ENCODE results near the gene TARS1. TPM values are rescaled to one million over a fixed set of nuclear protein-coding genes. Genes with fewer than 3 reads are reported as not detected.

Gene TARS1
- polyA plus RNA-seq, 1 donor from 2014 or later: 88.7 TPM

DNA sequence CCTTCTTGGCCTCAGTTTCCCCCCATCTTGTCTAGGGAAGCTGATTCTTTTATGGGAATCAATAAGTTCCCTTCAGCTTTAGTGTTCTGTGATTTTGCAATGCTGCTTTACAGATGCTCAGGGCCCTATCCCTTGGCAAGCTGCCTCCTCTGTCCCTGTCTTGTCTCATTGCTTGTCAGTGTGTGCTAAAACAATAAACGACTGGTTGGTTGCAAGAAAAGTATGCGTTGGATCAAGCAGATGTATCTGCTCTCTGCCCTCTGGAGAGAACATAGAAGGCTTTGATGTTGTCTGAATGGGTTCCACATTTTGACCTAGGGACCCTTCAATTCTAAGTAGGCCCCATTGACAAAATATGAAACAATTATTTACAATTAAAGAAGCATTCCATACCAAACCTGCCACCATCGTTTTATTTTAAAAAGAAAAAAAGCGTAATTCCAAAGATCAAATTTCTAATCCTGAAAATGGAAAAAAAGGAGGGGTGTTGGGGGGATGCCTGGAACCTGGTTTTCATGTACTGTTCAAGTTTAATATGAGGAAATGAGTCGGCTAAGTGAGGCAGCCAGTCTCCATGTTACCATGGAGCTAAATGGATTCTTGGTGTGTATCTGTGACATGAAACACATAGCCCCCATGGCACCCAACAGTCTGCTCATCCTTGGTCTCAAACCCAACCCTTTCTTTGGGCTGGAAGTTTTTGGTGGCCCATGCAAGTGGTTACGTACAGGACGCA lies 31.2 kb upstream of the TARS1 start:
- Histone ChIP-seq H3K79me2 (replicated peaks; ENCODE audit: insufficient read depth, low read length) (no peaks in the 10 kb centered on the region), H3K9me2 (ENCODE audit: insufficient read depth, low read length) (no peaks in the 10 kb centered on the region), H3K4me2 (ENCODE audit: low read length) (no peak overlapping the region), H3F3A (ENCODE audit: insufficient read depth, low read length, poor library complexity, severe bottlenecking) (no peaks in the 10 kb centered on the region), H3K27me3 (ENCODE audit: insufficient read depth, low read depth, low read length) (no peaks in the 10 kb centered on the region), H3K4me3 (ENCODE audit: low read length) (no peak overlapping the region), H4K20me1 (ENCODE audit: insufficient read depth) (no peaks in the 10 kb centered on the region), H3K9me3 (ENCODE audit: low read length) (no peaks in the 10 kb centered on the region), H3K36me3 (ENCODE audit: insufficient read depth, low read length) (no peaks in the 10 kb centered on the region), H3K27ac (ENCODE audit: low read length) (no peak overlapping the region), H3K9ac (ENCODE audit: low read length) (no peak overlapping the region), H2AFZ (ENCODE audit: low read depth, low read length) (no peak overlapping the region)
- TF ChIP-seq MXI1 (conservative IDR thresholded peaks at IDR 0.05; ENCODE audit: poor library complexity, severe bottlenecking) (no peak), SMC3 (conservative IDR thresholded peaks at IDR 0.05; ENCODE audit: poor library complexity) (no peak), POLR2AphosphoS5 (IDR thresholded peaks at IDR 0.05) (no peak), TAF1 (IDR thresholded peaks at IDR 0.05; ENCODE audit: low read depth) (no peak), EP300 (conservative IDR thresholded peaks at IDR 0.05; ENCODE audit: poor library complexity, severe bottlenecking) (no peak)
- TF ChIP-seq, protein P1, sequence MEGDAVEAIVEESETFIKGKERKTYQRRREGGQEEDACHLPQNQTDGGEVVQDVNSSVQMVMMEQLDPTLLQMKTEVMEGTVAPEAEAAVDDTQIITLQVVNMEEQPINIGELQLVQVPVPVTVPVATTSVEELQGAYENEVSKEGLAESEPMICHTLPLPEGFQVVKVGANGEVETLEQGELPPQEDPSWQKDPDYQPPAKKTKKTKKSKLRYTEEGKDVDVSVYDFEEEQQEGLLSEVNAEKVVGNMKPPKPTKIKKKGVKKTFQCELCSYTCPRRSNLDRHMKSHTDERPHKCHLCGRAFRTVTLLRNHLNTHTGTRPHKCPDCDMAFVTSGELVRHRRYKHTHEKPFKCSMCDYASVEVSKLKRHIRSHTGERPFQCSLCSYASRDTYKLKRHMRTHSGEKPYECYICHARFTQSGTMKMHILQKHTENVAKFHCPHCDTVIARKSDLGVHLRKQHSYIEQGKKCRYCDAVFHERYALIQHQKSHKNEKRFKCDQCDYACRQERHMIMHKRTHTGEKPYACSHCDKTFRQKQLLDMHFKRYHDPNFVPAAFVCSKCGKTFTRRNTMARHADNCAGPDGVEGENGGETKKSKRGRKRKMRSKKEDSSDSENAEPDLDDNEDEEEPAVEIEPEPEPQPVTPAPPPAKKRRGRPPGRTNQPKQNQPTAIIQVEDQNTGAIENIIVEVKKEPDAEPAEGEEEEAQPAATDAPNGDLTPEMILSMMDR (IDR thresholded peaks at IDR 0.05; ENCODE audit: poor library complexity, severe bottlenecking): no peak
- TF ChIP-seq, protein P2, sequence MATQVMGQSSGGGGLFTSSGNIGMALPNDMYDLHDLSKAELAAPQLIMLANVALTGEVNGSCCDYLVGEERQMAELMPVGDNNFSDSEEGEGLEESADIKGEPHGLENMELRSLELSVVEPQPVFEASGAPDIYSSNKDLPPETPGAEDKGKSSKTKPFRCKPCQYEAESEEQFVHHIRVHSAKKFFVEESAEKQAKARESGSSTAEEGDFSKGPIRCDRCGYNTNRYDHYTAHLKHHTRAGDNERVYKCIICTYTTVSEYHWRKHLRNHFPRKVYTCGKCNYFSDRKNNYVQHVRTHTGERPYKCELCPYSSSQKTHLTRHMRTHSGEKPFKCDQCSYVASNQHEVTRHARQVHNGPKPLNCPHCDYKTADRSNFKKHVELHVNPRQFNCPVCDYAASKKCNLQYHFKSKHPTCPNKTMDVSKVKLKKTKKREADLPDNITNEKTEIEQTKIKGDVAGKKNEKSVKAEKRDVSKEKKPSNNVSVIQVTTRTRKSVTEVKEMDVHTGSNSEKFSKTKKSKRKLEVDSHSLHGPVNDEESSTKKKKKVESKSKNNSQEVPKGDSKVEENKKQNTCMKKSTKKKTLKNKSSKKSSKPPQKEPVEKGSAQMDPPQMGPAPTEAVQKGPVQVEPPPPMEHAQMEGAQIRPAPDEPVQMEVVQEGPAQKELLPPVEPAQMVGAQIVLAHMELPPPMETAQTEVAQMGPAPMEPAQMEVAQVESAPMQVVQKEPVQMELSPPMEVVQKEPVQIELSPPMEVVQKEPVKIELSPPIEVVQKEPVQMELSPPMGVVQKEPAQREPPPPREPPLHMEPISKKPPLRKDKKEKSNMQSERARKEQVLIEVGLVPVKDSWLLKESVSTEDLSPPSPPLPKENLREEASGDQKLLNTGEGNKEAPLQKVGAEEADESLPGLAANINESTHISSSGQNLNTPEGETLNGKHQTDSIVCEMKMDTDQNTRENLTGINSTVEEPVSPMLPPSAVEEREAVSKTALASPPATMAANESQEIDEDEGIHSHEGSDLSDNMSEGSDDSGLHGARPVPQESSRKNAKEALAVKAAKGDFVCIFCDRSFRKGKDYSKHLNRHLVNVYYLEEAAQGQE (IDR thresholded peaks at IDR 0.05; ENCODE audit: borderline replicate concordance): no peak

DNA sequence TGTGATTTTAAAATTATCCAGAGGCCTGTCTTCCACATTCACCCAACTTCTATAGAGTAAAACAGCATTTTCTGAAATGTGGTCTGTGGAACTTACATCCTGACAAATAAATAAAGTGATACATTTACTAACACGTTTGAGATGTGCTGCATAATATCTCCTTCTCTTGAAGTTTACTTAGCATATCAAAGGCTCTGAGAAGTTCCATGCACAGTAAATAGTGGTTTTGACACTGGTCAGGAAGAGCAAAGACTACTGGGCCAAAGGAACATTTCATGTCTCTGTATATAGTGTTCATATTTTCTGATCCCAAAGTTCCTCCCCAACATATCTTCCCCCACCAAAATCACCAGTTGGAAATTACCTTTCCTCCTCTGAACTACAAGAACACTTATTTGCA lies 30.5 kb upstream of the TARS1 start:
- TF ChIP-seq MXI1 (conservative IDR thresholded peaks at IDR 0.05; ENCODE audit: poor library complexity, severe bottlenecking) (no peak), EP300 (conservative IDR thresholded peaks at IDR 0.05; ENCODE audit: poor library complexity, severe bottlenecking) (no peak), EZH2 (IDR thresholded peaks at IDR 0.05; ENCODE audit: borderline replicate concordance, insufficient read depth, low read length, poor library complexity, severe bottlenecking) (no peak), RAD21 (conservative IDR thresholded peaks at IDR 0.05) (no peak), TAF1 (IDR thresholded peaks at IDR 0.05; ENCODE audit: low read depth) (no peak), SMC3 (conservative IDR thresholded peaks at IDR 0.05; ENCODE audit: poor library complexity) (no peak), POLR2AphosphoS5 (IDR thresholded peaks at IDR 0.05) (no peak)
- TF ChIP-seq, protein P2 (IDR thresholded peaks at IDR 0.05; ENCODE audit: borderline replicate concordance): no peak
- TF ChIP-seq, protein P1 (IDR thresholded peaks at IDR 0.05; ENCODE audit: poor library complexity, severe bottlenecking): no peak
- Histone ChIP-seq H3K36me3 (ENCODE audit: insufficient read depth, low read length) (no peaks in the 10 kb centered on the region), H3K79me2 (replicated peaks; ENCODE audit: insufficient read depth, low read length) (no peaks in the 10 kb centered on the region), H3K27me3 (ENCODE audit: insufficient read depth, low read depth, low read length) (no peaks in the 10 kb centered on the region), H3K9me3 (ENCODE audit: low read length) (no peaks in the 10 kb centered on the region), H3K4me2 (ENCODE audit: low read length) (no peak overlapping the region), H3K9me2 (ENCODE audit: insufficient read depth, low read length) (no peaks in the 10 kb centered on the region), H3K4me3 (ENCODE audit: low read length) (no peak overlapping the region), H3F3A (ENCODE audit: insufficient read depth, low read length, poor library complexity, severe bottlenecking) (no peaks in the 10 kb centered on the region), H4K20me1 (ENCODE audit: insufficient read depth) (no peaks in the 10 kb centered on the region), H3K9ac (ENCODE audit: low read length) (no peak overlapping the region), H3K27ac (ENCODE audit: low read length) (no peak overlapping the region), H2AFZ (ENCODE audit: low read depth, low read length) (no peak overlapping the region)

Measured in neural cell (in vitro differentiated cells).